OCI-LY3 (cell line): ENCODE data around the gene CNTNAP2.

Source experiments
- EZH2phosphoT487 ChIP-seq: fragments of 200-600 bp; shearing (Covaris generic); IDR thresholded peaks from 2 replicates; pipeline ENCODE4 v1.6.1; 2018; ENCODE audit warnings: antibody characterized with exemption, mixed run types, low read depth
- TF ChIP-seq, protein P1 (sequence below): fragments of 200-600, 300-600 bp; sonication (generic); IDR thresholded peaks from 2 replicates; pipeline ENCODE4 v1.5.1; 2014; ENCODE audit warnings: antibody characterized with exemption, low read length, low read depth

DNA sequence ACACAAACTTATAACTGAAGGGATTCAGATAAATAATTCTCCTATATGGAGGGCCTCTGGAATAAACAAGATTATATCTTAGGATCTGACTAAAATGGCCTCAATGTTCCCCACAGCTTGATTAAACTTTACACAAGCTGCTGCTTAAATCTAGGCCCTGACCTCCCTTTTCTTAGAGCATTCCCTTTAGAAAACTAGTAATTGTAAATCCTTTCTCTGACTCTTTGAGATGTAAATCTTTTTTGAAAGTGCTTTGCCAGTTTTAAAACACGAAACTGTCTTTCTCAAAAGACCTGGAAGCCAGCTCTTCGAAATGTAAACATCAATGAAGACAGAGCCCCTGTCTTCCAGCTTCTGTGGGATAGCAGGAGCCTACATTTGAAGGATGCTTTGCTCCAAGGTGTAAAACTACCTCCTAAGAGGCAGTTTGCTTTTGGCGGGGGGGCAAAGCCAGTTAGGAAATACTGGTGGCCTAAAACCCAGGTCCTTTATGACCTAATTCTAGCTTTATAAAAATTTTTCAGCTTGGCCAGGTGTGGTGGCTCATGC is 758.7 kb downstream of the CNTNAP2 start:
- TF ChIP-seq, protein P1, sequence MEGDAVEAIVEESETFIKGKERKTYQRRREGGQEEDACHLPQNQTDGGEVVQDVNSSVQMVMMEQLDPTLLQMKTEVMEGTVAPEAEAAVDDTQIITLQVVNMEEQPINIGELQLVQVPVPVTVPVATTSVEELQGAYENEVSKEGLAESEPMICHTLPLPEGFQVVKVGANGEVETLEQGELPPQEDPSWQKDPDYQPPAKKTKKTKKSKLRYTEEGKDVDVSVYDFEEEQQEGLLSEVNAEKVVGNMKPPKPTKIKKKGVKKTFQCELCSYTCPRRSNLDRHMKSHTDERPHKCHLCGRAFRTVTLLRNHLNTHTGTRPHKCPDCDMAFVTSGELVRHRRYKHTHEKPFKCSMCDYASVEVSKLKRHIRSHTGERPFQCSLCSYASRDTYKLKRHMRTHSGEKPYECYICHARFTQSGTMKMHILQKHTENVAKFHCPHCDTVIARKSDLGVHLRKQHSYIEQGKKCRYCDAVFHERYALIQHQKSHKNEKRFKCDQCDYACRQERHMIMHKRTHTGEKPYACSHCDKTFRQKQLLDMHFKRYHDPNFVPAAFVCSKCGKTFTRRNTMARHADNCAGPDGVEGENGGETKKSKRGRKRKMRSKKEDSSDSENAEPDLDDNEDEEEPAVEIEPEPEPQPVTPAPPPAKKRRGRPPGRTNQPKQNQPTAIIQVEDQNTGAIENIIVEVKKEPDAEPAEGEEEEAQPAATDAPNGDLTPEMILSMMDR, result no peak
- no peak for TF ChIP-seq EZH2phosphoT487
